Keratinocyte (primary cell): Measurements from ENCODE around the gene UMAD1.

Experiments
- EZH2 ChIP-seq: IDR thresholded peaks from one replicate; pipeline ENCODE4 v1.6.1; 2012; ENCODE audit warnings: inconsistent platforms, mild to moderate bottlenecking, low read length, moderate library complexity
- TF ChIP-seq, protein P1 (sequence below), 3 experiments: IDR thresholded peaks in 1 of 3; conservative IDR thresholded peaks in 1 of 3; optimal IDR thresholded peaks in 1 of 3; 2 replicates in 2 of 3; 3 replicates in 1 of 3; pipeline versions ENCODE3 to v1.5.1; 2011; ENCODE audit warnings: low read length in 3 of 3, mild to moderate bottlenecking in 3 of 3, moderate library complexity in 2 of 3, control low read depth in 1 of 3, inconsistent platforms in 1 of 3; ENCODE audit not compliant: insufficient read depth in 2 of 3; ENCODE audit errors: extremely low read depth in 1 of 3

DNA sequence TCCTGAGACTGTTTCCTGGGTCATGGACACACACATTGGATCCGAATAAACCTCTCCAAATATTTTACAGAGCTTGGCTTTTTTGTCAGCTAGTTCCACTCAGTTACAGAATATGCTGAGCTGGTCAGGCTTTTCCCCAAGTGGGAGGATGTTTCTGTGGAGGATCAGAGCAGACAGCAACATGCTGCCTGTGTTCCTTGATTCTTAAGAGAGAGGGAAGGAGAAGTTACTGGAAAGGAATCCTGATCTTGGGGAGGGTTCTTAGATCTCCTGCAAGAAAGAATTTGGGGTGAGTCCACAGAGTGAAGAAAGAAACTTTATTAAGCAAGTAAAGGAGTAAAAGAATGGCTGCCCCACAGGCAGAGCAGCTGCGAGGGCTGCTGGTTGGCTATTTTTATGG, 154.7 kb downstream of the UMAD1 start:
- TF ChIP-seq, protein P1, sequence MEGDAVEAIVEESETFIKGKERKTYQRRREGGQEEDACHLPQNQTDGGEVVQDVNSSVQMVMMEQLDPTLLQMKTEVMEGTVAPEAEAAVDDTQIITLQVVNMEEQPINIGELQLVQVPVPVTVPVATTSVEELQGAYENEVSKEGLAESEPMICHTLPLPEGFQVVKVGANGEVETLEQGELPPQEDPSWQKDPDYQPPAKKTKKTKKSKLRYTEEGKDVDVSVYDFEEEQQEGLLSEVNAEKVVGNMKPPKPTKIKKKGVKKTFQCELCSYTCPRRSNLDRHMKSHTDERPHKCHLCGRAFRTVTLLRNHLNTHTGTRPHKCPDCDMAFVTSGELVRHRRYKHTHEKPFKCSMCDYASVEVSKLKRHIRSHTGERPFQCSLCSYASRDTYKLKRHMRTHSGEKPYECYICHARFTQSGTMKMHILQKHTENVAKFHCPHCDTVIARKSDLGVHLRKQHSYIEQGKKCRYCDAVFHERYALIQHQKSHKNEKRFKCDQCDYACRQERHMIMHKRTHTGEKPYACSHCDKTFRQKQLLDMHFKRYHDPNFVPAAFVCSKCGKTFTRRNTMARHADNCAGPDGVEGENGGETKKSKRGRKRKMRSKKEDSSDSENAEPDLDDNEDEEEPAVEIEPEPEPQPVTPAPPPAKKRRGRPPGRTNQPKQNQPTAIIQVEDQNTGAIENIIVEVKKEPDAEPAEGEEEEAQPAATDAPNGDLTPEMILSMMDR (optimal IDR thresholded peaks at IDR 0.05 in 1 of 3, IDR thresholded peaks at IDR 0.05 in 1 of 3, conservative IDR thresholded peaks at IDR 0.05 in 1 of 3; ENCODE audit: extremely low read depth in 1 of 3, insufficient read depth in 2 of 3, low read length in 3 of 3): no peak
- TF ChIP-seq EZH2: no peak
